Natural killer cell (primary cell): Measurements from ENCODE around the gene TMEM63B. TPM values are rescaled to one million over a fixed set of nuclear protein-coding genes. Genes with fewer than 3 reads are reported as not detected.

Source experiments
- ATAC-seq, 3 donors: fragments of 150-1000 bp in 2 of 3; fragments of 200-7000 bp in 1 of 3; cut with Tn5 transposase; 1 replicate in 1 of 3; 2 replicates in 2 of 3; pipeline ENCODE4 v1.10.0; 2021; ENCODE audit warnings: mild to moderate bottlenecking in 2 of 3, moderate library complexity in 2 of 3
- DNase-seq, 2 donors: peaks; one replicate each; pipeline versions ENCODE4 v3.0.0 to v3.0.0-alpha.2; 2013 to 2021; ENCODE audit warnings: mixed read lengths in 1 of 2
- H3K27ac ChIP-seq: one replicate; pipeline ENCODE4 v1.5.1; 2013; ENCODE audit warnings: mild to moderate bottlenecking, low read length
- H3K27me3 ChIP-seq: one replicate; pipeline ENCODE4 v1.6.1; 2013; ENCODE audit warnings: low read length; ENCODE audit not compliant: control insufficient read depth, insufficient read depth
- H3K36me3 ChIP-seq: one replicate; pipeline ENCODE4 v1.6.1; 2013; ENCODE audit warnings: low read length; ENCODE audit not compliant: control insufficient read depth, insufficient read depth
- H3K4me1 ChIP-seq: one replicate; pipeline ENCODE4 v1.6.1; 2013; ENCODE audit warnings: low read length; ENCODE audit not compliant: control insufficient read depth, insufficient read depth
- H3K4me3 ChIP-seq: one replicate; pipeline ENCODE4 v1.5.1; 2013; ENCODE audit warnings: low read length
- H3K9me3 ChIP-seq: one replicate; pipeline ENCODE4 v1.6.1; 2013; ENCODE audit warnings: low read length; ENCODE audit not compliant: control insufficient read depth, insufficient read depth
- H3K27ac Mint-ChIP-seq, 2 donors: one replicate each; pipeline ENCODE4 v1.8.0; 2022; ENCODE audit warnings: mild to moderate bottlenecking in 2 of 2, mixed read lengths in 2 of 2, moderate library complexity in 1 of 2
- H3K27me3 Mint-ChIP-seq, 2 donors: one replicate each; pipeline ENCODE4 v1.8.0; 2022; ENCODE audit warnings: low read depth in 2 of 2, mixed read lengths in 2 of 2
- H3K36me3 Mint-ChIP-seq: one replicate; pipeline ENCODE4 v1.8.0; 2022; ENCODE audit warnings: mixed read lengths
- H3K4me1 Mint-ChIP-seq, 2 donors: one replicate each; pipeline ENCODE4 v1.8.0; 2022; ENCODE audit warnings: mixed read lengths in 2 of 2
- H3K4me3 Mint-ChIP-seq: one replicate; pipeline ENCODE4 v1.8.0; 2022; ENCODE audit warnings: mild to moderate bottlenecking, moderate library complexity, mixed read lengths
- H3K9me3 Mint-ChIP-seq, 2 donors: one replicate each; pipeline ENCODE4 v1.8.0; 2022; ENCODE audit warnings: mixed read lengths in 2 of 2
- WGBS: methylation state at CpG from one replicate; pipeline ENCODE4 v1.1.7; 2013; ENCODE audit warnings: missing lambda C conversion rate; ENCODE audit not compliant: insufficient coverage; 5-methylcytosine and 5-hydroxymethylcytosine counted together
- intact Hi-C: fragments of 100-400 bp; cut with micrococcal nuclease; formaldehyde crosslinking; loops from one replicate; pipeline ENCODE4 v1.14.2; 2022
- total RNA-seq, 4 donors: library from RNA; stranded (reverse); fragments of 120-200 nt in 1 of 4; gene quantifications; one replicate each; pipeline versions ENCODE4 v1.2.3 to v1.2.4, GENCODE V29; 2013 to 2022
- TF ChIP-seq, protein P1 (sequence below): fragments of 200-600 bp; IDR thresholded peaks from one replicate; pipeline ENCODE4 v1.8.0; 2022; ENCODE audit warnings: antibody characterized with exemption

TMEM63B gene
- total RNA-seq, 3 donors from 2014 or later (not counting 1 experiment from before 2014, with no cell fraction given): 24.7 to 30.8 (median 28.1) TPM

DNA sequence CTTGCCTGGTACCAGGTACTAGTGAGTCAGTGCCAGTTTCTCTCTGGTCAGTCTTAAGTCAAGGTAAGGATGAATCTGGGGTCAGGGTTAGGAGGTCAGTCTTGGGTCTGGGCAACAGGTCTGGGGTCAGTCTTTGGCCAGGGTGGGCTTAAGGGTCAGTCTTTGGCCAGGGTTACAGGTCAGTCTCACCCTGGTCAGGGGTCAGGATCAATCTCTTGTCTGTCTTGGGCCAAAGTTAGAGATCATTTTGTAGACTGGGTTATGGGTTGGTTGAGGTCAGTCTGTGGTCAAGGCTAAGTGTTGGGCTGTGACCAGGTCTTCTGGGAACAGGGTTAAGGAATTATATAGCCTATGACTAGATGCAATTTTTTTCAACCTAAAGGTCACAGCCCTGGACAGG is 18.5 kb downstream of the TMEM63B start:
- H3K27ac ChIP-seq: no peak overlapping the region
- no peaks in the 10 kb centered on the region for H3K4me1 ChIP-seq
- peaks cover 0 to 5% of the 10 kb centered on the region in 2 donors for H3K4me1 Mint-ChIP-seq
- ATAC-seq (no peak), DNase-seq (no peak)
- peaks cover 22% of the 10 kb centered on the region for H3K36me3 ChIP-seq
- intact Hi-C loops: no loop called here
- no peaks in the 10 kb centered on the region for H3K27me3 Mint-ChIP-seq
- no peaks in the 10 kb centered on the region for H3K9me3 ChIP-seq
- no peaks in the 10 kb centered on the region for H3K9me3 Mint-ChIP-seq
- TF ChIP-seq, protein P1, sequence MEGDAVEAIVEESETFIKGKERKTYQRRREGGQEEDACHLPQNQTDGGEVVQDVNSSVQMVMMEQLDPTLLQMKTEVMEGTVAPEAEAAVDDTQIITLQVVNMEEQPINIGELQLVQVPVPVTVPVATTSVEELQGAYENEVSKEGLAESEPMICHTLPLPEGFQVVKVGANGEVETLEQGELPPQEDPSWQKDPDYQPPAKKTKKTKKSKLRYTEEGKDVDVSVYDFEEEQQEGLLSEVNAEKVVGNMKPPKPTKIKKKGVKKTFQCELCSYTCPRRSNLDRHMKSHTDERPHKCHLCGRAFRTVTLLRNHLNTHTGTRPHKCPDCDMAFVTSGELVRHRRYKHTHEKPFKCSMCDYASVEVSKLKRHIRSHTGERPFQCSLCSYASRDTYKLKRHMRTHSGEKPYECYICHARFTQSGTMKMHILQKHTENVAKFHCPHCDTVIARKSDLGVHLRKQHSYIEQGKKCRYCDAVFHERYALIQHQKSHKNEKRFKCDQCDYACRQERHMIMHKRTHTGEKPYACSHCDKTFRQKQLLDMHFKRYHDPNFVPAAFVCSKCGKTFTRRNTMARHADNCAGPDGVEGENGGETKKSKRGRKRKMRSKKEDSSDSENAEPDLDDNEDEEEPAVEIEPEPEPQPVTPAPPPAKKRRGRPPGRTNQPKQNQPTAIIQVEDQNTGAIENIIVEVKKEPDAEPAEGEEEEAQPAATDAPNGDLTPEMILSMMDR: no peak
- H3K4me3 Mint-ChIP-seq: no peak overlapping the region
- no peak overlapping the region for H3K27ac Mint-ChIP-seq
- no peak overlapping the region for H3K4me3 ChIP-seq
- H3K36me3 Mint-ChIP-seq: no peaks in the 10 kb centered on the region
- H3K27me3 ChIP-seq: no peaks in the 10 kb centered on the region

DNA sequence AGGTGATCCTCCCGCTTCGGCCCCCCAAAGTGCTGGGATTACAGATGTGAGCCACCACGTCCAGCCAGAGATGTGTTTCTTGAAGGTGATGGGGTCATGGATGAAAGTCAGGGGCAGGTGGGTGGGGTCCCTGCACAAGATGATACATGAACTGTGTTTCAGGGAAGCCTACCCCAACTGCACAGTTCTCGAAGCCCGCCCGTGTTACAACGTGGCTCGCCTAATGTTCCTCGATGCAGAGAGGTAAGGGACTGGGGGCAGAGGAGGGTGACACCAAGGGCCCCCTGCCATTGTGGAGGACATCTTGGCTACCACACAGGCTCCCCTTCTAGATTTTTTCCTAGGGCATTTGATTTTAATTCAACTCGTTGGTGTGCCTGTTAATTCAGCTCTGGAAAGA is 19.3 kb downstream of the TMEM63B start:
- Histone ChIP-seq H3K27me3 (no peaks in the 10 kb centered on the region), H3K4me3 (no peak overlapping the region), H3K36me3 (peaks cover 16% of the 10 kb centered on the region), H3K27ac (no peak overlapping the region), H3K9me3 (no peaks in the 10 kb centered on the region), H3K4me1 (peaks cover 3% of the 10 kb centered on the region)
- 91% methylated on average over 10 of the region's 10 CpGs for WGBS
- Mint-ChIP-seq H3K4me1 (peaks cover 0 to 13% of the 10 kb centered on the region in 2 donors), H3K9me3 (no peaks in the 10 kb centered on the region), H3K27me3 (no peaks in the 10 kb centered on the region), H3K27ac (no peak overlapping the region), H3K36me3 (no peaks in the 10 kb centered on the region), H3K4me3 (no peak overlapping the region)
- ATAC-seq (no peak), DNase-seq (no peak)
- TF ChIP-seq, protein P1: no peak
- intact Hi-C loops: no loop called here

GRCh38 chr6:44147256-44147655 is 19.9 kb downstream of the TMEM63B start:
- Histone ChIP-seq H3K9me3 (no peaks in the 10 kb centered on the region), H3K36me3 (peaks cover 16% of the 10 kb centered on the region), H3K4me3 (no peak overlapping the region), H3K27ac (no peak overlapping the region), H3K27me3 (no peaks in the 10 kb centered on the region), H3K4me1 (peaks cover 7% of the 10 kb centered on the region)
- H3K9me3 Mint-ChIP-seq: no peaks in the 10 kb centered on the region
- TF ChIP-seq, protein P1: no peak
- H3K4me3 Mint-ChIP-seq: no peak overlapping the region
- no peaks in the 10 kb centered on the region for H3K36me3 Mint-ChIP-seq
- peaks cover 0 to 18% of the 10 kb centered on the region in 2 donors for H3K4me1 Mint-ChIP-seq
- H3K27me3 Mint-ChIP-seq: no peaks in the 10 kb centered on the region
- WGBS: 97% methylated on average over 7 of the region's 7 CpGs
- H3K27ac Mint-ChIP-seq: no peak overlapping the region
- ATAC-seq (no peak), DNase-seq (no peak)
- intact Hi-C loops: no loop called here

GRCh38 chr6:44148306-44148705 is 21.0 kb downstream of the TMEM63B start:
- TF ChIP-seq, protein P1: no peak
- WGBS: 93% methylated on average over 9 of the region's 9 CpGs

More at GRCh38 chr6:44148306-44148705, 21.0 kb downstream of the TMEM63B start:
- Histone ChIP-seq H3K27ac (no peak overlapping the region), H3K27me3 (no peaks in the 10 kb centered on the region), H3K36me3 (peaks cover 16% of the 10 kb centered on the region), H3K9me3 (no peaks in the 10 kb centered on the region), H3K4me3 (no peak overlapping the region), H3K4me1 (peaks cover 7% of the 10 kb centered on the region)
- Mint-ChIP-seq H3K27ac (no peak overlapping the region), H3K4me3 (no peak overlapping the region), H3K27me3 (no peaks in the 10 kb centered on the region), H3K9me3 (no peaks in the 10 kb centered on the region), H3K4me1 (peaks cover 0 to 18% of the 10 kb centered on the region in 2 donors), H3K36me3 (no peaks in the 10 kb centered on the region)
- ATAC-seq (no peak), DNase-seq (no peak)
- intact Hi-C loops: no loop called here
